Mesendoderm (in vitro differentiated cells): ENCODE measurements around the gene MRPS18C.
"Not testable (repeated sequence)": the region's sequence is repeated elsewhere in the genome, so short reads cannot be mapped to it uniquely, and the experiment has no call there.

Experiments used
- DNase-seq: peaks from one replicate; pipeline ENCODE4 v3.0.0; 2013
- H2AK5ac ChIP-seq: 2 replicates; pipeline ENCODE4 v1.6.1; 2013; ENCODE audit warnings: low read length, inconsistent platforms
- H2BK120ac ChIP-seq: 2 replicates; pipeline ENCODE4 v1.6.1; 2013; ENCODE audit warnings: low read depth, mild to moderate bottlenecking, low read length, moderate library complexity, mixed read lengths
- H2BK15ac ChIP-seq: replicated peaks from 2 replicates; pipeline ENCODE4 v1.6.1; 2013; ENCODE audit warnings: low read depth, mild to moderate bottlenecking, moderate library complexity
- H2BK5ac ChIP-seq: 2 replicates; pipeline ENCODE4 v1.6.1; 2013; ENCODE audit warnings: low read length, inconsistent platforms
- H3K18ac ChIP-seq: 2 replicates; pipeline ENCODE4 v1.6.1; 2013; ENCODE audit warnings: mild to moderate bottlenecking, low read length, mixed read lengths
- H3K23ac ChIP-seq: one replicate; pipeline ENCODE4 v1.6.1; 2013; ENCODE audit warnings: low read length
- H3K27ac ChIP-seq: 2 replicates; pipeline ENCODE4 v1.5.1; 2013; ENCODE audit warnings: low read depth, mild to moderate bottlenecking, inconsistent platforms, low read length, moderate library complexity
- H3K27me3 ChIP-seq: 2 replicates; pipeline ENCODE4 v1.6.1; 2013; ENCODE audit warnings: low read length, control low read depth, mild to moderate bottlenecking, inconsistent platforms; ENCODE audit not compliant: insufficient read depth, poor library complexity
- H3K36me3 ChIP-seq: 2 replicates; pipeline ENCODE4 v1.6.1; 2013; ENCODE audit warnings: low read length, inconsistent platforms; ENCODE audit not compliant: control insufficient read depth, insufficient read depth
- H3K4ac ChIP-seq: one replicate; pipeline ENCODE4 v1.6.1; 2013; ENCODE audit warnings: low read depth, mild to moderate bottlenecking, low read length, moderate library complexity
- H3K4me1 ChIP-seq: 2 replicates; pipeline ENCODE4 v1.6.1; 2013; ENCODE audit warnings: low read depth, low read length, inconsistent platforms; ENCODE audit not compliant: control insufficient read depth
- H3K4me2 ChIP-seq: 2 replicates; pipeline ENCODE4 v1.6.1; 2013; ENCODE audit warnings: low read length
- H3K4me3 ChIP-seq: 2 replicates; pipeline ENCODE4 v1.5.1; 2013; ENCODE audit warnings: mild to moderate bottlenecking, low read length
- H3K56ac ChIP-seq: one replicate; pipeline ENCODE4 v1.6.1; 2013; ENCODE audit warnings: low read length
- H3K79me1 ChIP-seq: 2 replicates; pipeline ENCODE4 v1.6.1; 2013; ENCODE audit warnings: low read length, inconsistent platforms
- H3K79me2 ChIP-seq: 2 replicates; pipeline ENCODE4 v1.6.1; 2013; ENCODE audit warnings: mild to moderate bottlenecking, low read length; ENCODE audit not compliant: control insufficient read depth, insufficient read depth
- H3K9ac ChIP-seq: 2 replicates; pipeline ENCODE4 v1.6.1; 2013; ENCODE audit warnings: low read length, inconsistent platforms
- H4K5ac ChIP-seq: one replicate; pipeline ENCODE4 v1.6.1; 2013; ENCODE audit warnings: low read length
- H4K8ac ChIP-seq: one replicate; pipeline ENCODE4 v1.6.1; 2013; ENCODE audit warnings: low read depth, mild to moderate bottlenecking, control low read depth, low read length, moderate library complexity
- WGBS: extraction: QIAGEN DNeasy Blood & Tissue Kit; methylation state at CpG from one replicate; pipeline ENCODE4 v1.1.7; 2013; ENCODE audit warnings: low lambda C conversion rate, missing lambda C conversion rate; ENCODE audit not compliant: insufficient coverage; ENCODE audit errors: extremely low coverage; 5-methylcytosine and 5-hydroxymethylcytosine counted together

MRPS18C gene

GRCh38 chr4:83501671-83502070 is 45.8 kb downstream of the MRPS18C start:
- H3K4me3 ChIP-seq, H3K4me1 ChIP-seq, H3K36me3 ChIP-seq, H3K18ac ChIP-seq, H2BK5ac ChIP-seq, H3K4ac ChIP-seq, H3K27me3 ChIP-seq, H2BK15ac ChIP-seq, H4K5ac ChIP-seq, H2BK120ac ChIP-seq, H2AK5ac ChIP-seq, H3K4me2 ChIP-seq, H3K79me2 ChIP-seq, H3K27ac ChIP-seq, H4K8ac ChIP-seq, H3K79me1 ChIP-seq, H3K23ac ChIP-seq, H3K56ac ChIP-seq, H3K9ac ChIP-seq, DNase-seq: not testable (repeated sequence)
- no CpG with 5 or more reads among the region's 3 CpGs for WGBS

GRCh38 chr4:83503974-83504373 is 48.1 kb downstream of the MRPS18C start:
- no peak for DNase-seq
- no peak overlapping the region for H3K9ac ChIP-seq
- H2AK5ac ChIP-seq, result no peak overlapping the region
- no peaks in the 10 kb centered on the region for H3K79me2 ChIP-seq
- no peak overlapping the region for H3K56ac ChIP-seq
- no peak overlapping the region for H4K8ac ChIP-seq
- H2BK15ac ChIP-seq, result no peak overlapping the region
- H3K23ac ChIP-seq, result no peak overlapping the region
- no peak overlapping the region for H3K4me2 ChIP-seq
- no peak overlapping the region for H2BK5ac ChIP-seq
- H3K27me3 ChIP-seq, result no peaks in the 10 kb centered on the region
- H2BK120ac ChIP-seq, result no peak overlapping the region
- no peaks in the 10 kb centered on the region for H3K36me3 ChIP-seq
- no peak overlapping the region for H3K4me3 ChIP-seq
- H3K4me1 ChIP-seq, result no peaks in the 10 kb centered on the region
- no peak overlapping the region for H4K5ac ChIP-seq
- H3K18ac ChIP-seq, result no peak overlapping the region
- H3K4ac ChIP-seq, result no peak overlapping the region
- H3K27ac ChIP-seq, result no peak overlapping the region
- H3K79me1 ChIP-seq, result no peaks in the 10 kb centered on the region

DNA sequence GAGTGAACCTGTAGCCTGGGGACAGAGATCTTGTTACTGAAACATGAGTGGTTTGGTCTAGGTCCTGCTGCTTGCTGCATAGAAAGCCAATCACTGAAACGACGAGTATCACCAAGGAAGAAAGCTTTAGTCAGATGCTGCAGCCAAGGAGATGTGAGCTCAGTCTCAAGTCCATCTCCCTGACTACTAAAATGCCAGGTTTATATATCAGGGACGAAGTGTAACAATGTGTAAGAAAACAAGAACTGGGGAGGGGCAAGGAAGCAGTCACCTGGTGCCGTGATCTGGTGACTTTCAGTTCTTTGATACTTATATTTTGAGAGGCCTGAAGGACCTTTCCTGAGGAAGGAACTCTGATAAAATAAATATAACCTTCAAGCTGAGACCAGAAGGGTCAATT is 48.6 kb downstream of the MRPS18C start:
- DNase-seq, result no peak
- WGBS, result no CpG with 5 or more reads among the region's 4 CpGs

GRCh38 chr4:83504996-83505395 is 49.1 kb downstream of the MRPS18C start:
- no peaks in the 10 kb centered on the region for H3K4me1 ChIP-seq
- H2BK15ac ChIP-seq, result no peak overlapping the region
- H3K56ac ChIP-seq, result no peak overlapping the region
- H4K8ac ChIP-seq, result no peak overlapping the region
- no CpG with 5 or more reads among the region's 10 CpGs for WGBS
- no peaks in the 10 kb centered on the region for H3K79me1 ChIP-seq
- H3K27ac ChIP-seq, result no peak overlapping the region
- no peak overlapping the region for H2BK5ac ChIP-seq
- no peak overlapping the region for H4K5ac ChIP-seq
- H3K4me2 ChIP-seq, result no peak overlapping the region
- H2BK120ac ChIP-seq, result no peak overlapping the region
- H3K9ac ChIP-seq, result no peak overlapping the region
- H3K27me3 ChIP-seq, result no peaks in the 10 kb centered on the region
- H2AK5ac ChIP-seq, result no peak overlapping the region
- no peak overlapping the region for H3K23ac ChIP-seq
- no peaks in the 10 kb centered on the region for H3K36me3 ChIP-seq
- no peaks in the 10 kb centered on the region for H3K79me2 ChIP-seq
- DNase-seq, result no peak
- H3K18ac ChIP-seq, result no peak overlapping the region
- no peak overlapping the region for H3K4me3 ChIP-seq
- H3K4ac ChIP-seq, result no peak overlapping the region

More for the DNA sequence above, 48.6 kb downstream of the MRPS18C start:
- Histone ChIP-seq H3K4me3 (no peak overlapping the region), H3K56ac (no peak overlapping the region), H4K5ac (no peak overlapping the region), H2BK120ac (no peak overlapping the region), H3K36me3 (no peaks in the 10 kb centered on the region), H3K18ac (no peak overlapping the region), H3K4me2 (no peak overlapping the region), H3K23ac (no peak overlapping the region), H3K4ac (no peak overlapping the region), H3K79me1 (no peaks in the 10 kb centered on the region), H3K9ac (no peak overlapping the region), H4K8ac (no peak overlapping the region), H2BK5ac (no peak overlapping the region), H3K27me3 (no peaks in the 10 kb centered on the region), H2AK5ac (no peak overlapping the region), H3K27ac (no peak overlapping the region), H2BK15ac (no peak overlapping the region), H3K79me2 (no peaks in the 10 kb centered on the region), H3K4me1 (no peaks in the 10 kb centered on the region)

- DNase-seq, result peak; percentile 80
- not testable (repeated sequence) for H3K9ac ChIP-seq, H4K8ac ChIP-seq, H3K4ac ChIP-seq, H3K4me3 ChIP-seq, H3K56ac ChIP-seq, H3K27ac ChIP-seq, H3K4me2 ChIP-seq, H3K36me3 ChIP-seq, H4K5ac ChIP-seq, H2BK15ac ChIP-seq, H2AK5ac ChIP-seq, H3K23ac ChIP-seq, H2BK5ac ChIP-seq, H3K79me2 ChIP-seq, H3K79me1 ChIP-seq, H3K18ac ChIP-seq, H2BK120ac ChIP-seq, H3K27me3 ChIP-seq, H3K4me1 ChIP-seq
- WGBS, result no CpG with 5 or more reads among the region's 3 CpGs
Measured at GRCh38 chr4:83509156-83509585, 53.3 kb downstream of the MRPS18C start.

DNA sequence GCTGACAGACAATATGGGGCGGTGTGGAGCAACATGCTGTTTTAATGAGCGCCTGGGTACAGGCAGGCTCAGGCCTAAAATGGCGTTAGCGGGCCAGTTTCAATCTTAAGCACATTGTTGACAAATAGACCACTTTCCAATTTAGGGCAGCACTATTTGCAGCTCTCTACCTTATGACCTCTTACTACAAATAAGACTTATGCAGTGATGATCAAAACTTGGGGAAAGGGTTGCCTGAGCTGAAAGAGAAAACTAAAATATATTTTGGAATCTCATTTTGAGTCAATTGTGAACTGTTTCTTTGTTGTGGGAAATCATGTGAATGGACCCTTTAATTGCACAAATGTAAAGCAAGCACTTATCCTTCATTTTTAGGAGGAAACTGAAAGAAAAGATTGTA is 54.6 kb downstream of the MRPS18C start:
- Histone ChIP-seq H3K27me3 (no peaks in the 10 kb centered on the region), H3K4ac (no peak overlapping the region), H2BK15ac (no peak overlapping the region), H3K18ac (no peak overlapping the region), H2BK5ac (no peak overlapping the region), H4K8ac (no peak overlapping the region), H3K79me1 (no peaks in the 10 kb centered on the region), H3K23ac (no peak overlapping the region), H2BK120ac (no peak overlapping the region), H3K4me3 (no peak overlapping the region), H3K9ac (no peak overlapping the region), H3K36me3 (no peaks in the 10 kb centered on the region), H4K5ac (no peak overlapping the region), H3K79me2 (no peaks in the 10 kb centered on the region), H3K56ac (no peak overlapping the region), H3K4me2 (no peak overlapping the region), H2AK5ac (no peak overlapping the region), H3K4me1 (no peaks in the 10 kb centered on the region), H3K27ac (no peak overlapping the region)
- WGBS, result no CpG with 5 or more reads among the region's 4 CpGs
- no peak for DNase-seq
